ENCODE results near the gene CACNB1. TPM values are rescaled to one million over a fixed set of nuclear protein-coding genes. Genes with fewer than 3 reads are reported as not detected.

Gene CACNB1
- total RNA-seq, 1 experiment from 2014 or later: 20.0 TPM

GRCh38 chr17:39177256-39177655 lies 20.2 kb downstream of the CACNB1 start:
- Histone ChIP-seq H3K27me3 (ENCODE audit: insufficient read depth, low read length) (no peaks in the 10 kb centered on the region), H2BK120ac (ENCODE audit: low read depth, low read length, poor library complexity, severe bottlenecking) (no peak overlapping the region), H4K5ac (ENCODE audit: insufficient read length, low read depth, low read length) (no peak overlapping the region), H3K14ac (ENCODE audit: insufficient read depth, low read length) (no peak overlapping the region), H3T11ph (ENCODE audit: low read length) (no peak overlapping the region), H2AK5ac (ENCODE audit: insufficient read length, low read length) (no peak overlapping the region), H3K9me3 (ENCODE audit: control insufficient read depth, low read depth, low read length) (no peaks in the 10 kb centered on the region), H3K79me2 (ENCODE audit: insufficient read depth, low read length) (no peaks in the 10 kb centered on the region), H2BK12ac (ENCODE audit: insufficient read length, low read depth, low read length) (no peak overlapping the region), H3K4me2 (ENCODE audit: insufficient read depth, insufficient read length, low read length) (no peak overlapping the region), H3K23me2 (ENCODE audit: insufficient read length, low read depth, low read length, poor library complexity, severe bottlenecking) (no peaks in the 10 kb centered on the region), H3K23ac (ENCODE audit: insufficient read length, low read depth, low read length) (no peak overlapping the region), H2BK5ac (ENCODE audit: insufficient read length, low read length) (no peak overlapping the region), H3K9ac (ENCODE audit: extremely low read depth, insufficient read length, low read length) (no peak overlapping the region), H2BK20ac (ENCODE audit: low read depth, low read length, poor library complexity, severe bottlenecking) (no peak overlapping the region), H2AFZ (ENCODE audit: low read length) (no peak overlapping the region), H3K4ac (ENCODE audit: low read depth, low read length) (no peak overlapping the region), H4K8ac (replicated peaks; ENCODE audit: insufficient read length, low read depth, low read length) (no peak overlapping the region), H3K18ac (ENCODE audit: insufficient read length, low read depth, low read length) (no peak overlapping the region), H4K91ac (ENCODE audit: insufficient read length, low read depth, low read length) (no peak overlapping the region), H3K4me1 (ENCODE audit: insufficient read depth, low read length) (no peaks in the 10 kb centered on the region; the same call in 1 of the 2 replicates), H4K20me1 (ENCODE audit: control insufficient read depth, insufficient read depth, insufficient read length) (no peaks in the 10 kb centered on the region), H3K56ac (ENCODE audit: insufficient read length, low read depth, low read length) (no peak overlapping the region), H3K27ac (ENCODE audit: insufficient read length, low read depth, low read length) (no peak overlapping the region), H2BK15ac (ENCODE audit: low read depth, low read length) (no peak overlapping the region), H3K79me1 (ENCODE audit: insufficient read depth, low read depth, low read length, poor library complexity, severe bottlenecking) (no peaks in the 10 kb centered on the region)
- Mint-ChIP-seq H3K27ac (peak overlapping the region; percentile 2 to 98 (median 97); a peak in 4 of 7 replicates), H3K9me3 (no peaks in the 10 kb centered on the region), H3K36me3 (ENCODE audit: insufficient read depth in 1 of 3, low read depth in 3 of 3) (peaks cover 10 to 46% (median 11%) of the 10 kb centered on the region in 3 experiments), H3K27me3 (ENCODE audit: low read depth) (peaks cover 2% of the 10 kb centered on the region), H3K4me1 (peaks cover 25 to 45% of the 10 kb centered on the region in 2 experiments), H3K4me3 (peak overlapping the region; percentile 36 to 67; a peak in 3 of 5 replicates)
- WGBS (ENCODE audit: extremely low coverage, insufficient read length, low lambda C conversion rate): no CpG with 5 or more reads among the region's 12 CpGs
- DNase-seq: peak; percentile 100
- TF ChIP-seq, protein P1, sequence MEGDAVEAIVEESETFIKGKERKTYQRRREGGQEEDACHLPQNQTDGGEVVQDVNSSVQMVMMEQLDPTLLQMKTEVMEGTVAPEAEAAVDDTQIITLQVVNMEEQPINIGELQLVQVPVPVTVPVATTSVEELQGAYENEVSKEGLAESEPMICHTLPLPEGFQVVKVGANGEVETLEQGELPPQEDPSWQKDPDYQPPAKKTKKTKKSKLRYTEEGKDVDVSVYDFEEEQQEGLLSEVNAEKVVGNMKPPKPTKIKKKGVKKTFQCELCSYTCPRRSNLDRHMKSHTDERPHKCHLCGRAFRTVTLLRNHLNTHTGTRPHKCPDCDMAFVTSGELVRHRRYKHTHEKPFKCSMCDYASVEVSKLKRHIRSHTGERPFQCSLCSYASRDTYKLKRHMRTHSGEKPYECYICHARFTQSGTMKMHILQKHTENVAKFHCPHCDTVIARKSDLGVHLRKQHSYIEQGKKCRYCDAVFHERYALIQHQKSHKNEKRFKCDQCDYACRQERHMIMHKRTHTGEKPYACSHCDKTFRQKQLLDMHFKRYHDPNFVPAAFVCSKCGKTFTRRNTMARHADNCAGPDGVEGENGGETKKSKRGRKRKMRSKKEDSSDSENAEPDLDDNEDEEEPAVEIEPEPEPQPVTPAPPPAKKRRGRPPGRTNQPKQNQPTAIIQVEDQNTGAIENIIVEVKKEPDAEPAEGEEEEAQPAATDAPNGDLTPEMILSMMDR (conservative IDR thresholded peaks at IDR 0.05): no peak

All from H9 (cell line).